NT2/D1 (cell line): ENCODE data around the gene PLCH2.
A peak's percentile ranks its signal among the peaks of the same experiment; 100 is the strongest.

Experiments
- DNase-seq: peaks from one replicate; pipeline ENCODE4 v3.0.0-alpha.2; 2011; ENCODE audit warnings: low read depth, low spot score
- H3K27me3 ChIP-seq: 2 replicates; pipeline ENCODE4 v1.6.0; 2011; ENCODE audit warnings: mild to moderate bottlenecking; ENCODE audit not compliant: insufficient read length, insufficient read depth
- H3K36me3 ChIP-seq: 2 replicates; pipeline ENCODE4 v1.6.1; 2011; ENCODE audit warnings: mild to moderate bottlenecking, low read length, mixed read lengths; ENCODE audit not compliant: insufficient read depth, insufficient read length
- H3K4me1 ChIP-seq: 2 replicates; pipeline ENCODE4 v1.5.1; 2011; ENCODE audit not compliant: insufficient read depth, insufficient read length
- H3K4me3 ChIP-seq: 2 replicates; pipeline ENCODE4 v1.5.1; 2011; ENCODE audit warnings: low read depth; ENCODE audit not compliant: insufficient read length
- H3K9ac ChIP-seq: 2 replicates; pipeline ENCODE4 v1.6.0; 2011; ENCODE audit warnings: low read depth; ENCODE audit not compliant: insufficient read length
- H3K9me3 ChIP-seq: 2 replicates; pipeline ENCODE4 v1.5.1; 2011; ENCODE audit warnings: mild to moderate bottlenecking, low read length; ENCODE audit not compliant: insufficient read depth
- SUZ12 ChIP-seq: IDR thresholded peaks from 2 replicates; pipeline ENCODE4 v1.6.1; 2011; ENCODE audit not compliant: insufficient read length, insufficient read depth; ENCODE audit errors: extremely low read depth
- YY1 ChIP-seq: IDR thresholded peaks from 2 replicates; pipeline ENCODE4 v1.6.1; 2011; ENCODE audit not compliant: insufficient read length, insufficient read depth
- ZNF274 ChIP-seq: IDR thresholded peaks from 2 replicates; pipeline ENCODE4 v1.6.1; 2011; ENCODE audit warnings: mild to moderate bottlenecking, low read depth, low read length

Gene PLCH2

GRCh38 chr1:2501820-2502119 is 25.7 kb downstream of the PLCH2 start:
- H3K27me3 ChIP-seq, result no peaks in the 10 kb centered on the region
- no peaks in the 10 kb centered on the region for H3K36me3 ChIP-seq
- peaks cover 3% of the 10 kb centered on the region for H3K4me1 ChIP-seq
- no peak overlapping the region for H3K9ac ChIP-seq
- H3K9me3 ChIP-seq, result no peaks in the 10 kb centered on the region
- no peak overlapping the region for H3K4me3 ChIP-seq
- TF ChIP-seq YY1, result no peak
- TF ChIP-seq ZNF274, result no peak
- TF ChIP-seq SUZ12, result no peak
- no peak for DNase-seq

GRCh38 chr1:2502210-2502609 is 26.1 kb downstream of the PLCH2 start:
- no peak overlapping the region for H3K9ac ChIP-seq

GRCh38 chr1:2502661-2503553 is 26.8 kb downstream of the PLCH2 start:
- Histone ChIP-seq H3K36me3 (peaks cover 9% of the 10 kb centered on the region), H3K4me1 (peaks cover 3% of the 10 kb centered on the region), H3K27me3 (no peaks in the 10 kb centered on the region), H3K9ac (peak overlapping the region; percentile 8), H3K4me3 (no peak overlapping the region), H3K9me3 (no peaks in the 10 kb centered on the region)
- TF ChIP-seq SUZ12 (no peak), YY1 (no peak)
- DNase-seq, result no peak

More at GRCh38 chr1:2502210-2502609, 26.1 kb downstream of the PLCH2 start:
- DNase-seq, result no peak
- Histone ChIP-seq H3K27me3 (no peaks in the 10 kb centered on the region), H3K4me1 (peaks cover 3% of the 10 kb centered on the region), H3K9me3 (no peaks in the 10 kb centered on the region), H3K36me3 (peaks cover 2% of the 10 kb centered on the region), H3K4me3 (no peak overlapping the region)
- TF ChIP-seq ZNF274, result no peak
- TF ChIP-seq YY1, result no peak
- TF ChIP-seq SUZ12, result no peak

DNA sequence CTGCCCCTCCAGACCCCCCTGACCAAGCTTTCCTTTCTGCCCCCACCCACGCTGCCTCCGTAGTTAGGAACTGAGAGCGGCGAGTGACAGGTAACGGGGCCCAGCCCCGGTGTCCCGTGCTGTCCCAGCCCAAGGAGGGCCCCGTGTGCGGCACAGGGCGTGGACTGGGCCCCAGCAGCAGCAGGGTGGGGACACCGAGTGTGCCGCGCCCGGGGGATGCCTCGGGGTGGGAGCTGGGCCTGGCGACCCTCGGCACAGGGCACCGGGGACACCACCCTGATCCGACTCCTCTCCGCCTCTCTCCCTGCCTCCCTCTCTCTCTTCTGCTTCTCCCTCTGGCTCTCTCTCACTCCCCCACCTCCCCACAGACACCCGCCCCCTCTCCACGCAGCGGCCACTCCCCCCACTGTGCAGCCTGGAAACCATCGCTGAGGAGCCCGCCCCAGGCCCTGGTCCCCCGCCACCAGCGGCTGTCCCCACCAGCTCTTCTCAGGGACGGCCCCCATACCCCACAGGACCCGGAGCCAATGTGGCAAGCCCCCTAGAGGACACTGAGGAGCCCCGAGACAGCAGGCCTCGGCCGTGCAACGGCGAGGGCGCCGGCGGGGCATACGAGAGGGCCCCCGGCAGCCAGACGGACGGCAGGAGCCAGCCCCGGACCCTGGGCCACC is 27.6 kb downstream of the PLCH2 start:
- H3K9me3 ChIP-seq, result no peaks in the 10 kb centered on the region
- no peak for DNase-seq
- H3K27me3 ChIP-seq, result no peaks in the 10 kb centered on the region
- no peak overlapping the region for H3K9ac ChIP-seq
- H3K4me3 ChIP-seq, result no peak overlapping the region
- H3K4me1 ChIP-seq, result peaks cover 3% of the 10 kb centered on the region
- no peak for TF ChIP-seq SUZ12
- no peak for TF ChIP-seq YY1
- no peak for TF ChIP-seq ZNF274
- peaks cover 16% of the 10 kb centered on the region for H3K36me3 ChIP-seq

DNA sequence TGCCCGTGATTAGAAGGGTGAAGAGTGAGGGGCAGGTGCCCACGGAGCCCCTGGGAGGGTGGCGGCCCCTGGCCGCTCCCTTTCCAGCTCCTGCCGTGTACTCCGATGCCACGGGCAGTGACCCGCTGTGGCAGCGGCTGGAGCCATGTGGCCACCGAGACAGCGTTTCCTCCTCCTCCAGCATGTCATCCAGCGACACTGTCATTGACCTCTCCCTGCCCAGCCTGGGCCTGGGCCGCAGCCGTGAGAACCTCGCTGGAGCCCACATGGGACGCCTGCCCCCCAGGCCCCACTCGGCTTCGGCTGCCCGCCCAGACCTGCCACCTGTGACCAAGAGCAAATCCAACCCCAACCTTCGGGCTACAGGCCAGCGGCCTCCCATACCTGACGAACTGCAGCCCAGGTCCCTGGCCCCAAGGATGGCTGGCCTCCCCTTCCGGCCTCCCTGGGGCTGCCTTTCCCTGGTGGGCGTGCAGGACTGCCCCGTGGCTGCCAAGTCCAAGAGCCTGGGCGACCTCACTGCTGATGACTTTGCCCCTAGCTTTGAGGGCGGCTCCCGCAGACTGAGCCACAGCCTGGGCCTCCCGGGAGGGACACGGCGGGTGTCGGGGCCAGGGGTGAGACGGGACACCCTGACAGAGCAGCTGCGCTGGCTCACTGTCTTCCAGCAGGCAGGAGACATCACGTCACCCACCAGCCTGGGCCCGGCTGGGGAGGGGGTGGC is 28.3 kb downstream of the PLCH2 start:
- no peaks in the 10 kb centered on the region for H3K9me3 ChIP-seq
- peaks cover 23% of the 10 kb centered on the region for H3K36me3 ChIP-seq
- DNase-seq, result no peak
- TF ChIP-seq ZNF274 (no peak), SUZ12 (no peak), YY1 (no peak)
- no peaks in the 10 kb centered on the region for H3K27me3 ChIP-seq
- H3K9ac ChIP-seq, result no peak overlapping the region
- no peak overlapping the region for H3K4me3 ChIP-seq
- H3K4me1 ChIP-seq, result peaks cover 3% of the 10 kb centered on the region

DNA sequence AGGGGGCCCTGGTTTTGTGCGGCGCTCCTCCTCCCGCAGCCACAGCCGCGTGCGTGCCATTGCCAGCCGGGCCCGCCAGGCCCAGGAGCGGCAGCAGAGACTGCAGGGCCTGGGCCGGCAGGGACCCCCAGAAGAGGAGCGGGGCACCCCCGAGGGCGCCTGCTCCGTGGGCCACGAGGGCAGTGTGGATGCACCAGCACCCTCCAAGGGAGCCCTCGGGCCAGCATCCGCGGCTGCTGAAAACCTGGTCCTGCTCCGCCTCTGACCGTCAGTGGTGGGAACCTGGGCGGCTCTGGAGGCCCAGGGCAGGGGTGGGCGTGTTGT is 28.8 kb downstream of the PLCH2 start:
- H3K9me3 ChIP-seq, result no peaks in the 10 kb centered on the region
- H3K4me1 ChIP-seq, result peaks cover 3% of the 10 kb centered on the region
- no peaks in the 10 kb centered on the region for H3K27me3 ChIP-seq
- TF ChIP-seq SUZ12, result no peak
- TF ChIP-seq YY1, result no peak
- TF ChIP-seq ZNF274, result no peak
- peaks cover 28% of the 10 kb centered on the region for H3K36me3 ChIP-seq
- H3K4me3 ChIP-seq, result no peak overlapping the region
- H3K9ac ChIP-seq, result no peak overlapping the region
- DNase-seq, result no peak

DNA sequence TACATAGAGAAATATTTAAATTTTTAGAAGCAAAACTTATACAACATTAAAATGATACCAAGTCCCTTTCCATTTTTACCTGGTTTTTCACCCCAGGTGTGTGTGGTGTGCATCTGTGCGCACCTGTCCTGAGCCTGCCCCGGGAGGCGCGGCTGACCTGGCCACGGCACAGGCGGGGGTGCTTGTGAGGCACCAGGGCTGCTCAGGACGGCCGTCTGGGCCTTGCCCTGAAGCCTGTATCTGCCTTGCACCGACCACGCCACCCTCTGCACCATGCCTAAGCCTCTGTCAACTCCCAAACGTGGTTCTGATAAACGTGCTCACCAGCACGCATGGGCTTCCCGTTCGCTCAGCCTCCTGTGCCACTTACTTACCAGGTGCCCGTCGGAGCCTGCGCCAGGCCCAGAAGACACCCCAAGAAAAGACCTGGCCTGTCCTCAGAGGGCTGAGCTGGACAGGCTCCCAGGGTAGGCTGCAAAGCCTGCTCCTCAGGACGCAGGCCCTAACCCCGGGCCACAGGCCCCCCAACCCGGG is 29.4 kb downstream of the PLCH2 start:
- H3K27me3 ChIP-seq, result no peaks in the 10 kb centered on the region
- TF ChIP-seq YY1 (no peak), SUZ12 (no peak)
- DNase-seq, result no peak
- H3K9ac ChIP-seq, result no peak overlapping the region
- peaks cover 34% of the 10 kb centered on the region for H3K36me3 ChIP-seq
- no peaks in the 10 kb centered on the region for H3K9me3 ChIP-seq
- peaks cover 3% of the 10 kb centered on the region for H3K4me1 ChIP-seq
- H3K4me3 ChIP-seq, result no peak overlapping the region
